Measurements from ENCODE around the gene FBXO10.

FBXO10 gene

GRCh38 chr9:37501957-37502596, 74.1 kb downstream of the FBXO10 start:
- Histone ChIP-seq H4K20me1 (ENCODE audit: insufficient read depth, low read length) (no peaks in the 10 kb centered on the region), H2AFZ (ENCODE audit: low read depth, low read length) (no peak overlapping the region), H3K4me1 (ENCODE audit: low read length) (no peaks in the 10 kb centered on the region), H3K4me2 (ENCODE audit: low read length) (no peak overlapping the region), H3K79me2 (ENCODE audit: low read length) (peaks cover 8% of the 10 kb centered on the region), H3K36me3 (replicated peaks; ENCODE audit: low read depth, low read length) (peaks cover 67% of the 10 kb centered on the region), H3K9me3 (ENCODE audit: insufficient read depth, low read length) (no peaks in the 10 kb centered on the region), H3K27ac (ENCODE audit: low read length) (no peak overlapping the region), H3K4me3 (ENCODE audit: low read length) (no peak overlapping the region), H3K9ac (ENCODE audit: low read length) (no peak overlapping the region), H3K27me3 (ENCODE audit: low read depth, low read length) (no peaks in the 10 kb centered on the region)
- no peak for TF ChIP-seq EZH2phosphoT487 (IDR thresholded peaks at IDR 0.05; ENCODE audit: low read depth)
- no peak for TF ChIP-seq CTCF (IDR thresholded peaks at IDR 0.05; ENCODE audit: low read depth, low read length)

GRCh38 chr9:37499297-37499696, 76.9 kb downstream of the FBXO10 start:
- H4K20me1 ChIP-seq (ENCODE audit: insufficient read depth, low read length) = no peaks in the 10 kb centered on the region
- H3K9me3 ChIP-seq (ENCODE audit: insufficient read depth, low read length) = no peaks in the 10 kb centered on the region
- no peaks in the 10 kb centered on the region for H3K4me1 ChIP-seq (ENCODE audit: low read length)
- H3K27ac ChIP-seq (ENCODE audit: low read length) = no peak overlapping the region
- no peak for TF ChIP-seq CTCF (IDR thresholded peaks at IDR 0.05; ENCODE audit: low read depth, low read length)
- no peak for TF ChIP-seq EZH2phosphoT487 (IDR thresholded peaks at IDR 0.05; ENCODE audit: low read depth)
- H3K4me3 ChIP-seq (ENCODE audit: low read length) = no peak overlapping the region
- no peak overlapping the region for H3K4me2 ChIP-seq (ENCODE audit: low read length)
- no peaks in the 10 kb centered on the region for H3K27me3 ChIP-seq (ENCODE audit: low read depth, low read length)
- peaks cover 8% of the 10 kb centered on the region for H3K79me2 ChIP-seq (ENCODE audit: low read length)
- no peak overlapping the region for H3K9ac ChIP-seq (ENCODE audit: low read length)
- no peak overlapping the region for H2AFZ ChIP-seq (ENCODE audit: low read depth, low read length)
- H3K36me3 ChIP-seq (replicated peaks; ENCODE audit: low read depth, low read length) = peaks cover 72% of the 10 kb centered on the region

GRCh38 chr9:37498457-37498856, 77.7 kb downstream of the FBXO10 start:
- Histone ChIP-seq H3K4me1 (ENCODE audit: low read length) (no peaks in the 10 kb centered on the region), H2AFZ (ENCODE audit: low read depth, low read length) (no peak overlapping the region), H3K27me3 (ENCODE audit: low read depth, low read length) (no peaks in the 10 kb centered on the region), H4K20me1 (ENCODE audit: insufficient read depth, low read length) (no peaks in the 10 kb centered on the region), H3K4me3 (ENCODE audit: low read length) (no peak overlapping the region), H3K4me2 (ENCODE audit: low read length) (no peak overlapping the region), H3K9ac (ENCODE audit: low read length) (no peak overlapping the region), H3K9me3 (ENCODE audit: insufficient read depth, low read length) (no peaks in the 10 kb centered on the region), H3K79me2 (ENCODE audit: low read length) (peaks cover 8% of the 10 kb centered on the region), H3K36me3 (replicated peaks; ENCODE audit: low read depth, low read length) (peaks cover 74% of the 10 kb centered on the region), H3K27ac (ENCODE audit: low read length) (no peak overlapping the region)
- no peak for TF ChIP-seq CTCF (IDR thresholded peaks at IDR 0.05; ENCODE audit: low read depth, low read length)
- TF ChIP-seq EZH2phosphoT487 (IDR thresholded peaks at IDR 0.05; ENCODE audit: low read depth) = no peak

GRCh38 chr9:37497320-37497719, 78.9 kb downstream of the FBXO10 start:
- H3K9me3 ChIP-seq (ENCODE audit: insufficient read depth, low read length) = no peaks in the 10 kb centered on the region
- H3K4me2 ChIP-seq (ENCODE audit: low read length) = no peak overlapping the region
- H3K27ac ChIP-seq (ENCODE audit: low read length) = no peak overlapping the region
- H3K4me1 ChIP-seq (ENCODE audit: low read length) = no peaks in the 10 kb centered on the region
- no peak overlapping the region for H3K9ac ChIP-seq (ENCODE audit: low read length)
- no peaks in the 10 kb centered on the region for H3K27me3 ChIP-seq (ENCODE audit: low read depth, low read length)
- H3K79me2 ChIP-seq (ENCODE audit: low read length) = peaks cover 8% of the 10 kb centered on the region
- H2AFZ ChIP-seq (ENCODE audit: low read depth, low read length) = no peak overlapping the region
- no peaks in the 10 kb centered on the region for H4K20me1 ChIP-seq (ENCODE audit: insufficient read depth, low read length)
- H3K4me3 ChIP-seq (ENCODE audit: low read length) = no peak overlapping the region
- TF ChIP-seq CTCF (IDR thresholded peaks at IDR 0.05; ENCODE audit: low read depth, low read length) (no peak), EZH2phosphoT487 (IDR thresholded peaks at IDR 0.05; ENCODE audit: low read depth) (no peak)
- H3K36me3 ChIP-seq (replicated peaks; ENCODE audit: low read depth, low read length) = peaks cover 73% of the 10 kb centered on the region

All from OCI-LY3 (cell line).